NCI-H1694 (cell line): ENCODE measurements around the gene TUBG1.
A peak's percentile ranks its signal among the peaks of the same experiment; 100 is the strongest.
"Not testable (repeated sequence)": the region's sequence is repeated elsewhere in the genome, so short reads cannot be mapped to it uniquely, and the experiment has no call there.

Experiments
- DNase-seq: peaks from one replicate; lab custom pipeline; 2025; lab: John Stamatoyannopoulos, UW

Gene TUBG1

GRCh38 chr17:42623732-42624596, 14.5 kb downstream of the TUBG1 start:
- DNase-seq, result no peak

GRCh38 chr17:42627032-42627764, 17.7 kb downstream of the TUBG1 start:
- DNase-seq, result not testable (repeated sequence)

- no peak for DNase-seq
Measured at GRCh38 chr17:42629411-42630009, 20.0 kb downstream of the TUBG1 start.

GRCh38 chr17:42632949-42633444, 23.5 kb downstream of the TUBG1 start:
- DNase-seq, result no peak

- no peak for DNase-seq
Measured at GRCh38 chr17:42639525-42640113, 30.1 kb downstream of the TUBG1 start.

- DNase-seq, result no peak
Measured at GRCh38 chr17:42640121-42640520, 30.6 kb downstream of the TUBG1 start.

- no peak for DNase-seq
Measured at GRCh38 chr17:42642336-42642735, 32.9 kb downstream of the TUBG1 start.

- no peak for DNase-seq
Measured at GRCh38 chr17:42647778-42648177, 38.3 kb downstream of the TUBG1 start.

- DNase-seq, result no peak
Measured at GRCh38 chr17:42651392-42651791, 41.9 kb downstream of the TUBG1 start.

- DNase-seq, result no peak
Measured at GRCh38 chr17:42653179-42654124, 44.0 kb downstream of the TUBG1 start.

- DNase-seq, result no peak
Measured at GRCh38 chr17:42655528-42655927, 46.0 kb downstream of the TUBG1 start.

GRCh38 chr17:42657824-42658588, 48.5 kb downstream of the TUBG1 start:
- DNase-seq, result no peak

- peak; percentile 83 for DNase-seq
Measured at GRCh38 chr17:42659079-42659931, 49.8 kb downstream of the TUBG1 start, which contains the start of gene TUBG2. Gene TUBG2 (plus strand): TSS chr17:42659284. CDS start chr17:42659504, 220 bp downstream.

- DNase-seq, result not testable (repeated sequence)
Measured at GRCh38 chr17:42659932-42660274, 50.4 kb downstream of the TUBG1 start.

GRCh38 chr17:42660692-42661345, 51.3 kb downstream of the TUBG1 start:
- DNase-seq, result no peak
